Stimulated activated CD4-positive, alpha-beta T cell treated with anti-CD3 and anti-CD28 coated beads, Interleukin-15, amount 100 ng/mL, for 1 hour (primary cell): Measurements from ENCODE around the gene SHROOM1.
"Not testable (repeated sequence)": the region's sequence is repeated elsewhere in the genome, so short reads cannot be mapped to it uniquely, and the experiment has no call there.

Experiments
- DNase-seq, 2 donors: peaks; one replicate each; pipeline ENCODE4 v3.0.0-alpha.2; 2020; ENCODE audit warnings: low read depth in 1 of 2, low spot score in 1 of 2

SHROOM1 gene, protein sequence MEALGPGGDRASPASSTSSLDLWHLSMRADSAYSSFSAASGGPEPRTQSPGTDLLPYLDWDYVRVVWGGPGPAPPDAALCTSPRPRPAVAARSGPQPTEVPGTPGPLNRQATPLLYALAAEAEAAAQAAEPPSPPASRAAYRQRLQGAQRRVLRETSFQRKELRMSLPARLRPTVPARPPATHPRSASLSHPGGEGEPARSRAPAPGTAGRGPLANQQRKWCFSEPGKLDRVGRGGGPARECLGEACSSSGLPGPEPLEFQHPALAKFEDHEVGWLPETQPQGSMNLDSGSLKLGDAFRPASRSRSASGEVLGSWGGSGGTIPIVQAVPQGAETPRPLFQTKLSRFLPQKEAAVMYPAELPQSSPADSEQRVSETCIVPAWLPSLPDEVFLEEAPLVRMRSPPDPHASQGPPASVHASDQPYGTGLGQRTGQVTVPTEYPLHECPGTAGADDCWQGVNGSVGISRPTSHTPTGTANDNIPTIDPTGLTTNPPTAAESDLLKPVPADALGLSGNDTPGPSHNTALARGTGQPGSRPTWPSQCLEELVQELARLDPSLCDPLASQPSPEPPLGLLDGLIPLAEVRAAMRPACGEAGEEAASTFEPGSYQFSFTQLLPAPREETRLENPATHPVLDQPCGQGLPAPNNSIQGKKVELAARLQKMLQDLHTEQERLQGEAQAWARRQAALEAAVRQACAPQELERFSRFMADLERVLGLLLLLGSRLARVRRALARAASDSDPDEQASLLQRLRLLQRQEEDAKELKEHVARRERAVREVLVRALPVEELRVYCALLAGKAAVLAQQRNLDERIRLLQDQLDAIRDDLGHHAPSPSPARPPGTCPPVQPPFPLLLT

DNA sequence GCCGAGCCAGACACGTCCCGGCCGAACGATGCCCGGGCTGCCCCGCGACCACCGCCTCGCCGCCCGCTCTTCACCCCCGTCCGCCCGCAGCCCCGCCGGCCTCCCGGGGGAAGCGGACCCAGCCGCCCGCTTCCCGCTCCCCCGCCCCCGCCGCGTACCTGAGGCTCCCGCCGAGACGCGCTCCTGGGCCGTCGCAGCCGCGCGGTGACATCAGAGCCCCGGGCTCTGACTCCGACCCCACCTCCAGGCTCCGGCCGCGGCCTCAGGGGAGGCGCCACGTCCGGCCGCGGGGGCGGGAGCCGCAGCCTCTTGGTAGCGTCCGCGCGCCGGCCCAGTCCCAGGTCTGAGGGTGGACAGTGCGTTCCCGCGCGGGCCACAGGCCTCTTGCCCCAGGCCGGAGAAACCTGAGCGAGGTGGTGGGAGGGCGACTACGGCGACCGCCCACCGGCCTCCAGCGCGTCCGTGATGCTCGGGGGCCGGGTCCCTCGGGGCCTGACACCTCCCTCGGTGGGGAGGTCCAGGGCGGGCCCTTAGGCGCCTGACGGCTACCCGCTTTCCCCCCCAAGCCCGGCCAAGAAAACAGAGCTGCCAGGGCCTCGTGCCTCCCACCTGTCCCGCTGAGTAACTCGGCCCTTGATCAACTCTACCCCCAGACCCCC lies at the start of gene SHROOM1:
Gene SHROOM1 (minus strand): TSS at position 212 of the 659 bp plus-strand sequence. CDS start 4,507 bp downstream, outside the sequence.
- no peak for DNase-seq

DNA sequence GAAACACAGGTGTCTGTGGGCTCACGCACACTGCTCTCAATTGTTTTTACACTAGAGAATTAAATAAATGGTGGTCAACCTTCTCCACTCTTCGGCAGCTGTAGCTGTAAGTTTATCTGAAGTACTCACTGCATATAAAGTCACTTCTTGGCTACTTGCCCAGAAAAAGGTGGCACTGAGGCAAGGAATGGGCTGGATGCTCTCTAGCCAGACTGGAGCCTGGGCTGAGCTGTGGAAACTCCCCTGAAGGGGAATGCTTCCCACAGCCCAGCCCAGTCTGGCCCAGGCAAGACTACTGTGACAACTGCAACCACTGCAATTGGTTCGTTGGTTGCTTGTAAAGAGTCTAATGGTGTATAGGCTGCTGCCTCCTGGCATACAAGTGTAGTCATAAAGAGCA lies 47.5 kb upstream of the SHROOM1 start:
- no peak for DNase-seq

- DNase-seq = no peak
Measured at GRCh38 chr5:132877466-132877865, 47.0 kb upstream of the SHROOM1 start.

- DNase-seq = no peak
Measured at GRCh38 chr5:132876020-132876759, 45.7 kb upstream of the SHROOM1 start.

- no peak for DNase-seq
Measured at GRCh38 chr5:132873930-132874271, 43.5 kb upstream of the SHROOM1 start.

GRCh38 chr5:132873119-132873929 lies 42.9 kb upstream of the SHROOM1 start, which contains the start of gene LEAP2:
Gene LEAP2 (plus strand): TSS chr5:132873668. CDS start chr5:132873695, 27 bp downstream.
- no peak for DNase-seq

DNA sequence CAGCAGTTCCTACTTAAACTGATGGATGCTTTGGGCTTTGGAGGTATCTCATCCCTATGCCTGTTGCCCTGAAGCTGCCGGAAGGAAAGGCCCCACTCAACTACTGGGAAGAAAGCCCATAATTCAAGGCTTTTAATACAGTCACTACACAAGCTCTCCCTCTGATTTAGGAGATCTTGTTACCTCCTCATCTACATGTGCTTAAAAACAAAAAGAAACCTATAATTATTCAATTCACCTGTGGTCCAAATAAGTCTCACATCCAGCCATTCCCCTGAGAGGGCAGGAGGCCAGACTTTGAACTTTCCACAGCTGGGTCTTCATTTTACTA lies 42.3 kb upstream of the SHROOM1 start:
- DNase-seq = no peak

DNA sequence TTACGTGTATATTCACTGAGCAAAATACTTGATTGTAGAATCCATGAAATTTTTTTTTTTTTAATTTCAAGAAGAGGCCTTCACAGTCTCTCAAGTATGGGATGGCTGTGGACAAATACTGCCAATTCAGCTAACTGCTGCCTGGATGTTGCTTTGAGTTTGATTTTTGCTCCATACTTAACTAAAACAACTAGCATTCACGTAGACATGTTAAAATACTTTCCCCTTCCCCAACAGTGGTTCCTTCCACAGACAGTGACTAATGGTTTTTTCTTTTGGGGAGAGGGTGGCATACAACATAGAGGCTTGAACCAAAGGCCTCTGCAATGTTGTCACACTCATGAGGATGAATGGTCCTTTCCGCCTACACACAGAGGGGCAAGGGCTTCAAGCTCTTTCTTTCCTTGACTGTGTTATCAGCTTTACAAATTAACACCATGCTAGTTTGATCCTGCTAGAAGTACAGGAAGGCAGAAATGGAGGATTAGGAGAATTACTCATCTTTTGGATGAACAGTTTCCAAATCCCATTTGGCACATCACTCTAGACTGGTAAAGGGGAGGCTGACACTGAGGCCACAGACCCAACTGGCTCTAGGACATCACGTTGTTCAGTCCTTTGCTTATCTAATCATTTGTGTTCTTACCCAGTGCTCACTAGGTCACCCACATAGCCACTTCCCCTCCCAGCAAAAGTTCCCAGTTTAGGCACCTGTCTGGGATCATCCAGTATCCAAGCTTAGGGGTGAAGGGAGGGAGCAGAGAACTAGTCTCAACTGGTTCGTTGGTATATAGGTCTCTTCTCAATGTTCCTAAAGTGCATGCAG lies 41.2 kb upstream of the SHROOM1 start:
- no peak for DNase-seq

DNA sequence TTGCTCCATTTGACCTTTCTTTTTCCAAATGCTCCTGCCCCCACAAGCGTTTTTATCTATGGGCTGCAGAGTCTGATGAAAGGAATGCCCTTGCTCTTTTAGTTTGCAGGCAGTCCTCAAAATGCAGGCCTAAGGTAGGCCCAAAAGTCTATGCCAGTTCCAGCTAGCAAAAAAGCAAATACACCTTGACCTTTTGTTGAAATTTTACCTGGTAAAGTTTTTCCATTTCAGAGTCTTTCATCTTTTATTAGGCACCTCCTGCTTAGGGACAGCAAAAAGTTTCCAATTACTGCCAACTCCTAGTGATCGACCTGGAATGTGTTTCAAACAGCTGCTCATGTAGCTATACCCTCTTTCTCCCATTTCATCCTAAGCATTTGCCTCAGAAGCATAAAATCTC lies 40.4 kb upstream of the SHROOM1 start:
- DNase-seq = no peak

DNA sequence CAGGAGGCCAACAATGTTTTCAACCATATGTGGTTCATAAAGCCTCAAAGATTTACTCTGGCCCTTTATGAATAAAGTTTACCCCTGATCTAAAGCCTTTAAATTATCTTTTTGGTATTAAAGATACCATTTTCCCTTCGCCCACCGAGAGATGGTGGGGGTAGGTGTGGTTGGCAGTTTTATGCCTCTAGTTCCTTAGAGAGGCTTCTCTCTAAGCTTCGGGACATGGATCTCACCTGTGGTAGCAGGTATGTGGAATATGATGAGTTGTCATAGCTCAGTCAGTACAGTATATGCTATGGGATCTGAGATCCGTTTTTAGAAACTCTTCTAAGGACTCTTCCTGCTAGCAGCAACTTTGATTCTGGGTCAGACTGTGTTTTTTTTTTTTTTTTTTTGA lies 38.3 kb upstream of the SHROOM1 start:
- no peak for DNase-seq

DNA sequence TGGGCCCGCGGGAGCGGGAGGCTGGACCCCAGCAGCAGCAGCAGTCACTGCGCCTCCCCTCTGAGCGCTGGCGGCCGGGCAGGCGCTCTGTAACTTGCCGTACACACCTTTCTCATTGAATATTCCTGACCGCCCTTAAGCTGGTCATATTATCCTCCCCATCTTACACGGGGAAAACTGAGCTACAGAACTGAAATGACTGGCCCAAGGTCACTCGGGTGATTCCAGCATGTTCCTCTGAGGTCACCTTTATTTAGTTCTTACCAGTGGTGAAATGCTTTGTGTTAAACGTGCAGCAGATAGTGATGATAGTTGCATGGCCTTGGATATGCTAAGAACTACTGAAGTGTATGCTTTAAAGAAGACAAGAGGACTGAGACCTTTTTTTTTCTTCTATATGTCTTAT lies 36.6 kb upstream of the SHROOM1 start:
- DNase-seq = no peak

DNA sequence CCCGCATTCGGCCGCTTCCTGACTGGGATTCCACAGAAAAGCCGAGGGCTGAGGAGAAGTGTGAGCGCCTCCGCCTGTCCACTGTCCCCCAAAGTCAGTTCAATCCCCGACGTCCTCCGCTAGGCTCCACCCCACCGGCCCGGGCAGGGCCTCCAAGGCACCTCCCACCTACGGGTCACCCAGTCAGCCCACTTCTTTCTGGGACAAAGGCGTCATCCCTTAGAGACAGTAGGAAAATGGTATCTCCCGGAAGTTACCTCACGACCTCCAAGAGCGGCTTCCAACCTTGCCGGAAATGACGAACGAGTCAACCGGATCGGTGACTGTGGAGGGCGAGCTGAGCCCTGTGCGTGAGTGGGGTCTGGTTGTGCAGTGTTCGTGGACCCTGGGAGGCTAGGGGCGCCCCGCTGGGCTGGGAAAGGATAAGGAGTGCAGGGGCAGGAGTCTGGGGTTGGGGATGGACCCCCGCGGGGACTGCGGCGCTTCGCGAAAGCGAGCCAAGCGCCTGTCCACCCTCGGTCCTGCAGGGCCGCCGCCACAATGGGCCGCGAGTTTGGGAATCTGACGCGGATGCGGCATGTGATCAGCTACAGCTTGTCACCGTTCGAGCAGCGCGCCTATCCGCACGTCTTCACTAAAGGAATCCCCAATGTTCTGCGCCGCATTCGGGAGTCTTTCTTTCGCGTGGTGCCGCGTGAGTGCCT lies 36.0 kb upstream of the SHROOM1 start, which contains the start of the genes GDF9 and UQCRQ:
Gene GDF9 (minus strand): TSS at position 128 of the 704 bp plus-strand sequence. CDS start 1,936 bp downstream, outside the sequence.
Gene UQCRQ (plus strand): TSS at position 301 of the 704 bp plus-strand sequence. CDS start 240 bp downstream, at position 541.
- DNase-seq = peak; percentile 70 to 79

GRCh38 chr5:132865668-132866341 lies 35.4 kb upstream of the SHROOM1 start:
- no peak for DNase-seq

- DNase-seq = no peak
Measured at GRCh38 chr5:132860742-132861141, 30.3 kb upstream of the SHROOM1 start.

DNA sequence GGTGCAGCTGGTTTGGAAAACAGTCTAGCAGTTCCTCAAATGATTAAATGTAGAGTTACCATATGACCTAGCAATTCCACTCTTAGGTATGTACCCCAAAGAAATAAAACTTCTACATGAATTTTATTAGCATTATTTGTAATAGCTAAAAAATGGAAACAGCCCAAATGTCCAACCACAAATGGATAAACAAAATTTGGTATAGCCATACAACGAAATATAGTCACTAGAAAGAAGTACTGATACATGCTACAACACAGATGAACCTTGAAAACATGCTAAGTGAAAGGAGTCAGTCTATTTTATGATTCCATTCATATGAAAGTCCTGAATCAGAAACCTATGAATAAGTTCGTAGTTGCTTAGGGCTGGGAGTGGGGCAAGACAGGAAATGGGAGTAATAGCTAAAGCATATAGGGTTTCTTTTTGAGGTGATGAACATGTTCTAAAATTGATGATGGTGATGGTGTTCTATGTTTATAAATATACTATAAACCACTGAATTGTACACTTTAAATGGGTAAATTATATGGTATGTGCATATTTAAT lies 29.5 kb upstream of the SHROOM1 start:
- no peak for DNase-seq

- DNase-seq = no peak
Measured at GRCh38 chr5:132856011-132856410, 25.6 kb upstream of the SHROOM1 start.

DNA sequence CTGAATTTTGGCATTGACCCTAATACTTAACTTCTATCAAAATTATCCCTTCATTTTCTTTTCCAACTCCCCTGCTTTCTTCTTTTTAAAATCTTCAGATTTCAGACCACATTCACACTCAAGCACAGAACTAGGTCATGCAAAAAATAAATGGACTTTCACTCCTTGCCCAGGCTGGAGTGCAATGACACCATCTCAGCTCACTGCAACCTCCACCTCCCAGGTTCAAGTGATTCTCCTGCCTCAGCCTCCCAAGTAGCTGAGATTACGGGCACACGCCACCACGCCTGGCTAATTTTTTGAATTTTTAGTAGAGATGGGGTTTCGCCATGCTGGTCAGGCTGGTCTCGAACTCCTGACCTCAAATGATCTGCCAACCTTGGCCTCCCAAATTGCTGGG lies 24.5 kb upstream of the SHROOM1 start:
- not testable (repeated sequence) for DNase-seq

DNA sequence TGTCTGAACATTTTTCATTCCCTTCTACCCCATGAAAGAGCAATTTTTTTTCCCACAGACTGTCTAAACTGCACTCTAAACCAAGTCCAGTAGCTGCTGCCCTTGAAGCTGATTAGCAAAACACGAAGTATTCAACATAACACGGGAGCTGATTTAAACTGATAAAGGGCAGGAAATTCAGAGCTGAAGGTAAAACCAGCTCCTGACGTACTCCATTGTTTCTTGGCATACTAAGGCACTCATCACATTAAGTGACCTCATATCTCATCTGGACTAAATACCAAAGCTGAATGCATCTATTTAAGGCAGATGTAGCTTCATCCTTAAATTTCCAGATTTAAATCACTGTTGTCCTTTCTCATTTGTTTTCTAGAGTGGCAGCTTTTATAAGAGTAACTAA lies 23.9 kb upstream of the SHROOM1 start:
- DNase-seq = no peak
